Esophagus (tissue), 2 donors: ENCODE results near the gene SLC19A1. TPM values are rescaled to one million over a fixed set of nuclear protein-coding genes. Genes with fewer than 3 reads are reported as not detected.
"Not testable (repeated sequence)": the region's sequence is repeated elsewhere in the genome, so short reads cannot be mapped to it uniquely, and the experiment has no call there.

Source experiments
- H3K27ac ChIP-seq, 2 donors: one replicate each; pipeline ENCODE4 v1.5.1; 2013; ENCODE audit warnings: low read depth in 2 of 2, mild to moderate bottlenecking in 2 of 2, inconsistent platforms in 1 of 2, low read length in 1 of 2, moderate library complexity in 1 of 2
- H3K27me3 ChIP-seq, 2 donors: one replicate each; pipeline ENCODE4 v1.6.1; 2013; ENCODE audit warnings: low read length in 2 of 2, control low read depth in 1 of 2, mild to moderate bottlenecking in 1 of 2; ENCODE audit not compliant: insufficient read depth in 2 of 2, control insufficient read depth in 1 of 2
- H3K36me3 ChIP-seq, 2 donors: one replicate each; pipeline ENCODE4 v1.6.1; 2013; ENCODE audit warnings: low read length in 1 of 2; ENCODE audit not compliant: control insufficient read depth in 2 of 2, insufficient read depth in 2 of 2
- H3K4me1 ChIP-seq, 2 donors: one replicate each; pipeline ENCODE4 v1.6.1; 2013; ENCODE audit warnings: low read length in 1 of 2; ENCODE audit not compliant: control insufficient read depth in 2 of 2, insufficient read depth in 2 of 2
- H3K4me3 ChIP-seq, 2 donors: one replicate each; pipeline ENCODE4 v1.5.1; 2013; ENCODE audit warnings: low read length in 2 of 2, mild to moderate bottlenecking in 2 of 2, low read depth in 1 of 2, moderate library complexity in 1 of 2
- H3K9me3 ChIP-seq, 2 donors: one replicate each; pipeline ENCODE4 v1.6.1; 2013; ENCODE audit warnings: mild to moderate bottlenecking in 2 of 2, low read depth in 1 of 2, low read length in 1 of 2, moderate library complexity in 1 of 2; ENCODE audit not compliant: control insufficient read depth in 2 of 2, insufficient read depth in 1 of 2
- WGBS, 2 donors: extraction: QIAGEN DNeasy Blood & Tissue Kit; methylation state at CpG; one replicate each; pipeline ENCODE4 v1.1.7; 2013; 5-methylcytosine and 5-hydroxymethylcytosine counted together
- polyA plus RNA-seq, 2 donors: library from polyadenylated mRNA; stranded (reverse); fragments of 200-250 nt; gene quantifications; one replicate each; pipeline ENCODE4 v1.2.3, GENCODE V29; 2013
- donor health status: healthy with polysubstance abuse.
- donor health status: Bipolar disorder and iron deficiency.

Gene SLC19A1
- polyA plus RNA-seq, 2 donors: 3.1 to 3.5 TPM

- no peak overlapping the region for H3K27ac ChIP-seq
- H3K4me1 ChIP-seq: peaks cover 2 to 3% of the 10 kb centered on the region in 2 donors
- H3K27me3 ChIP-seq: no peaks in the 10 kb centered on the region
- H3K9me3 ChIP-seq: peaks cover 0 to 8% of the 10 kb centered on the region in 2 donors
- 88% methylated on average over 20 of the region's 20 CpGs for WGBS, 2 donors
- H3K4me3 ChIP-seq: no peak overlapping the region
- peaks cover 0 to 19% of the 10 kb centered on the region in 2 donors for H3K36me3 ChIP-seq
Measured at GRCh38 chr21:45533846-45534635, 8.2 kb downstream of the SLC19A1 start.

GRCh38 chr21:45533361-45533845, 8.8 kb downstream of the SLC19A1 start:
- WGBS, 2 donors: 61 to 79% methylated on average over 12 of the region's 12 CpGs
- Histone ChIP-seq H3K27me3 (no peaks in the 10 kb centered on the region), H3K9me3 (peaks cover 0 to 8% of the 10 kb centered on the region in 2 donors), H3K4me3 (no peak overlapping the region), H3K27ac (no peak overlapping the region), H3K36me3 (peaks cover 0 to 19% of the 10 kb centered on the region in 2 donors), H3K4me1 (peaks cover 2 to 3% of the 10 kb centered on the region in 2 donors)

GRCh38 chr21:45532826-45533360, 9.3 kb downstream of the SLC19A1 start:
- WGBS, 2 donors: 66 to 69% methylated on average over 7 of the region's 7 CpGs
- Histone ChIP-seq H3K4me1 (peaks cover 2 to 3% of the 10 kb centered on the region in 2 donors), H3K27me3 (no peaks in the 10 kb centered on the region), H3K4me3 (no peak overlapping the region), H3K36me3 (peaks cover 0 to 19% of the 10 kb centered on the region in 2 donors), H3K27ac (no peak overlapping the region), H3K9me3 (peaks cover 0 to 8% of the 10 kb centered on the region in 2 donors)

GRCh38 chr21:45531393-45532215, 10.6 kb downstream of the SLC19A1 start:
- Histone ChIP-seq H3K27ac (no peak overlapping the region), H3K27me3 (no peaks in the 10 kb centered on the region), H3K4me3 (no peak overlapping the region), H3K36me3 (peaks cover 0 to 19% of the 10 kb centered on the region in 2 donors), H3K4me1 (peaks cover 2 to 3% of the 10 kb centered on the region in 2 donors), H3K9me3 (peaks cover 0 to 8% of the 10 kb centered on the region in 2 donors)
- 97 to 98% methylated on average over 76 of the region's 76 CpGs for WGBS, 2 donors

GRCh38 chr21:45531114-45531392, 11.2 kb downstream of the SLC19A1 start:
- 96 to 97% methylated on average over 14 to 17 of the region's 17 CpGs for WGBS, 2 donors
- H3K36me3 ChIP-seq: peaks cover 0 to 19% of the 10 kb centered on the region in 2 donors
- H3K27me3 ChIP-seq: not testable (repeated sequence)

GRCh38 chr21:45530423-45531113, 11.7 kb downstream of the SLC19A1 start:
- no peaks in the 10 kb centered on the region for H3K27me3 ChIP-seq
- peaks cover 0 to 8% of the 10 kb centered on the region in 2 donors for H3K9me3 ChIP-seq
- no peak overlapping the region for H3K4me3 ChIP-seq
- 97% methylated on average over 49 to 50 of the region's 50 CpGs for WGBS, 2 donors
- peaks cover 0 to 19% of the 10 kb centered on the region in 2 donors for H3K36me3 ChIP-seq
- peaks cover 2 to 3% of the 10 kb centered on the region in 2 donors for H3K4me1 ChIP-seq
- H3K27ac ChIP-seq: no peak overlapping the region

More at GRCh38 chr21:45531114-45531392, 11.2 kb downstream of the SLC19A1 start:
- not testable (repeated sequence) for H3K4me3 ChIP-seq, H3K4me1 ChIP-seq, H3K9me3 ChIP-seq, H3K27ac ChIP-seq

GRCh38 chr21:45529785-45530422, 12.3 kb downstream of the SLC19A1 start:
- Histone ChIP-seq H3K9me3 (peaks cover 0 to 8% of the 10 kb centered on the region in 2 donors), H3K27ac (no peak overlapping the region), H3K4me1 (peaks cover 2 to 3% of the 10 kb centered on the region in 2 donors), H3K27me3 (no peaks in the 10 kb centered on the region), H3K4me3 (no peak overlapping the region), H3K36me3 (peaks cover 0 to 23% of the 10 kb centered on the region in 2 donors)
- WGBS, 2 donors: 92 to 94% methylated on average over 11 of the region's 11 CpGs

- H3K4me3 ChIP-seq: no peak overlapping the region
- H3K27me3 ChIP-seq: no peaks in the 10 kb centered on the region
- 86 to 88% methylated on average over 20 of the region's 20 CpGs for WGBS, 2 donors
- H3K4me1 ChIP-seq: peaks cover 2 to 3% of the 10 kb centered on the region in 2 donors
- peaks cover 0 to 8% of the 10 kb centered on the region in 2 donors for H3K9me3 ChIP-seq
- H3K36me3 ChIP-seq: peaks cover 0 to 24% of the 10 kb centered on the region in 2 donors
- H3K27ac ChIP-seq: no peak overlapping the region
Measured at GRCh38 chr21:45528981-45529784, 13.1 kb downstream of the SLC19A1 start.
